Fibroblast of lung (primary cell): Measurements from ENCODE around the gene TSPAN5. TPM values are rescaled to one million over a fixed set of nuclear protein-coding genes. Genes with fewer than 3 reads are reported as not detected.

Experiments
- DNase-seq, 2 donors: peaks; one replicate each; pipeline versions ENCODE4 v3.0.0 to v3.0.0-alpha.2; 2010; ENCODE audit warnings: low read depth in 2 of 2
- H2AFZ ChIP-seq: 2 replicates; pipeline ENCODE4 v1.5.1; 2012; ENCODE audit warnings: low read length, control low read depth, inconsistent platforms
- H3K27ac ChIP-seq: 2 replicates; pipeline ENCODE4 v1.5.1; 2011; ENCODE audit warnings: low read length, control low read depth; ENCODE audit not compliant: insufficient read depth
- H3K27me3 ChIP-seq: 2 replicates; pipeline ENCODE4 v1.5.1; 2011; ENCODE audit warnings: mild to moderate bottlenecking, low read length; ENCODE audit not compliant: control insufficient read depth, insufficient read depth
- H3K36me3 ChIP-seq: 2 replicates; pipeline ENCODE4 v1.5.1; 2011; ENCODE audit warnings: low read length; ENCODE audit not compliant: control insufficient read depth, insufficient read depth
- H3K4me1 ChIP-seq: 2 replicates; pipeline ENCODE4 v1.5.1; 2011; ENCODE audit warnings: low read length; ENCODE audit not compliant: control insufficient read depth, insufficient read depth; ENCODE audit errors: extremely low read depth
- H3K4me2 ChIP-seq: 2 replicates; pipeline ENCODE4 v1.5.1; 2011; ENCODE audit warnings: low read length, control low read depth; ENCODE audit not compliant: insufficient read depth; ENCODE audit errors: extremely low read depth
- H3K4me3 ChIP-seq, 4 experiments: fragments of 200-600 bp in 1 of 4; sonication (generic) in 1 of 4; replicated peaks in 1 of 4; 2 replicates each; pipeline ENCODE4 v1.5.1; 2011 to 2016; ENCODE audit warnings: low read length in 4 of 4, low read depth in 3 of 4, mild to moderate bottlenecking in 3 of 4, control low read depth in 2 of 4, inconsistent platforms in 1 of 4, mixed read lengths in 1 of 4; ENCODE audit not compliant: insufficient read depth in 1 of 4; ENCODE audit errors: control extremely low read depth in 1 of 4
- H3K79me2 ChIP-seq: 2 replicates; pipeline ENCODE4 v1.5.1; 2012; ENCODE audit warnings: mild to moderate bottlenecking, low read length, inconsistent platforms; ENCODE audit not compliant: control insufficient read depth, insufficient read depth
- H3K9ac ChIP-seq: 2 replicates; pipeline ENCODE4 v1.5.1; 2011; ENCODE audit warnings: mild to moderate bottlenecking, low read length, control low read depth; ENCODE audit not compliant: insufficient read depth
- H3K9me3 ChIP-seq: 2 replicates; pipeline ENCODE4 v1.5.1; 2012; ENCODE audit warnings: low read depth, low read length; ENCODE audit not compliant: control insufficient read depth, insufficient read depth
- H4K20me1 ChIP-seq: 2 replicates; pipeline ENCODE4 v1.5.1; 2011; ENCODE audit warnings: low read length; ENCODE audit not compliant: control insufficient read depth, insufficient read depth; ENCODE audit errors: extremely low read depth
- CTCF ChIP-seq, 2 donors: IDR thresholded peaks in 1 of 2; conservative IDR thresholded peaks in 1 of 2; 1 replicate in 1 of 2; 2 replicates in 1 of 2; pipeline ENCODE4 v1.5.1; 2011 to 2012; ENCODE audit warnings: low read length in 2 of 2, control low read depth in 1 of 2, inconsistent platforms in 1 of 2, low read depth in 1 of 2, mild to moderate bottlenecking in 1 of 2
- EZH2 ChIP-seq: IDR thresholded peaks from 2 replicates; pipeline ENCODE4 v1.5.1; 2012; ENCODE audit warnings: low read length, control low read depth, mild to moderate bottlenecking; ENCODE audit errors: missing control alignments
- polyA plus RNA-seq, 2 donors: library from polyadenylated mRNA; depleted of rRNA in 1 of 2; stranded (reverse) in 1 of 2; unstranded in 1 of 2; fragments of >200 nt; gene quantifications; 2 replicates each; pipeline ENCODE4 v1.2.1, GENCODE V29; 2011 to 2012; ENCODE audit warnings: missing spikeins in 1 of 2
- total RNA-seq: library from RNA; depleted of rRNA; stranded (reverse); fragments of >200 nt; gene quantifications from 2 replicates; pipeline ENCODE4 v1.2.1, GENCODE V29; 2014

The TSPAN5 gene
- total and polyA plus RNA-seq, 2 donors (not counting 1 experiment from before 2014, with no cell fraction given) = 109 to 129 TPM

DNA sequence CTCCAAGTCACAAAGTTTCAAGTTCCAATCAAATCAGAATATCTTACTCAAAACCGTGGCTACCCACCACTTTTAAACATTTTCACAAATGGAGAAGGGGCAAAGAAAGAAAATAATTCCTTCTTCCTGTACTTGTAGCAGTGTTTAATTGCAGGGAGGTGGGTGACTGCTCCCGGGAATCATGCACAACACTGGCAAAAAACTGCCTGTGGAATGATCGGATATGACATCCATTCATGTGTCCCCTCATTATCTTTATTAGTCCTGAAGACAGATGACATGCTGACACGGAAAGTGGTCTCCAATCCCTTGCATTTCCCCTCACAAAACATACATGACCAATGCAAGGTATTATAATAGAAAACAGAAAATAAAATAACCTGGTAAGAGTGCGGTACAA lies 2.0 kb downstream of the TSPAN5 start:
- Histone ChIP-seq H3K4me1 (peaks cover 22% of the 10 kb centered on the region), H3K27me3 (no peaks in the 10 kb centered on the region), H4K20me1 (no peaks in the 10 kb centered on the region), H3K9ac (no peak overlapping the region), H2AFZ (no peak overlapping the region), H3K9me3 (no peaks in the 10 kb centered on the region), H3K4me3 (peak overlapping the region; percentile 61 to 86 (median 82)), H3K36me3 (no peaks in the 10 kb centered on the region), H3K79me2 (peaks cover 62% of the 10 kb centered on the region), H3K4me2 (peak overlapping the region; percentile 73), H3K27ac (peak overlapping the region; percentile 74)
- DNase-seq = no peak
- no peak for TF ChIP-seq CTCF (conservative IDR thresholded peaks at IDR 0.05 in 1 of 2, IDR thresholded peaks at IDR 0.05 in 1 of 2; ENCODE audit: low read depth in 1 of 2, low read length in 2 of 2)
- no peak for TF ChIP-seq EZH2

GRCh38 chr4:98653890-98654867 lies 4.2 kb downstream of the TSPAN5 start:
- H3K27me3 ChIP-seq = no peaks in the 10 kb centered on the region
- peak; percentile 90 to 99 for DNase-seq
- peak overlapping the region; percentile 73 for H3K4me2 ChIP-seq
- H3K27ac ChIP-seq = peak overlapping the region; percentile 74
- peaks cover 8% of the 10 kb centered on the region for H3K4me1 ChIP-seq
- H2AFZ ChIP-seq = no peak overlapping the region
- no peak overlapping the region for H3K9ac ChIP-seq
- peaks cover 81% of the 10 kb centered on the region for H3K79me2 ChIP-seq
- H3K36me3 ChIP-seq = no peaks in the 10 kb centered on the region
- H3K4me3 ChIP-seq = peak overlapping the region in 3 of 4 experiments; percentile 11 to 86 (median 82)
- TF ChIP-seq EZH2 (no peak), CTCF (conservative IDR thresholded peaks at IDR 0.05 in 1 of 2, IDR thresholded peaks at IDR 0.05 in 1 of 2; ENCODE audit: low read depth in 1 of 2, low read length in 2 of 2) (no peak)
- no peaks in the 10 kb centered on the region for H3K9me3 ChIP-seq
- H4K20me1 ChIP-seq = no peaks in the 10 kb centered on the region

DNA sequence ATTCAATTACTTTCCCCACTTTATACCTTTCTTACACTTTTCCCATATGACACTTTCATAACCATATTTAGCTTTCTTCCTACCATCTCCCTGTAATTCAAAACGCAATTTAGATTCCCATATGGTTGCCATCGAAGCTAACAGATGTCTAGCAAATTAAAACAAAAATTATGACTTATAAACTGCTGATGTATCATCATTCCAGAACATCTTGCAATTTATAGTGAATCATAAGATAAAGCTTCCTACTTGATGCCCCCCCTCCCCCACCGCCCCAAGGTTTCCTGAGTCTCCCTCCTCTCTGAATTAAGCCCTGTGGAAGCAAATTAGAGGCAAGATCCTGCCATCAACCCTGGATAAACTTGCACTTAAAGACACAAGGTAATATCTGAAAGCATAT lies 5.4 kb downstream of the TSPAN5 start:
- peak overlapping the region in 2 of 4 experiments; percentile 7 to 82 for H3K4me3 ChIP-seq
- no peaks in the 10 kb centered on the region for H4K20me1 ChIP-seq
- peak; percentile 76 to 80 for DNase-seq
- H3K27me3 ChIP-seq = no peaks in the 10 kb centered on the region
- peaks cover 84% of the 10 kb centered on the region for H3K79me2 ChIP-seq
- peak overlapping the region; percentile 74 for H3K27ac ChIP-seq
- TF ChIP-seq CTCF (conservative IDR thresholded peaks at IDR 0.05 in 1 of 2, IDR thresholded peaks at IDR 0.05 in 1 of 2; ENCODE audit: low read depth in 1 of 2, low read length in 2 of 2) (no peak), EZH2 (no peak)
- H3K4me1 ChIP-seq = peaks cover 11% of the 10 kb centered on the region
- H2AFZ ChIP-seq = no peak overlapping the region
- H3K36me3 ChIP-seq = no peaks in the 10 kb centered on the region
- H3K9me3 ChIP-seq = no peaks in the 10 kb centered on the region
- peak overlapping the region; percentile 21 for H3K4me2 ChIP-seq
- H3K9ac ChIP-seq = no peak overlapping the region
